Measurements from ENCODE around the gene PLPP3. TPM values are rescaled to one million over a fixed set of nuclear protein-coding genes. Genes with fewer than 3 reads are reported as not detected.

PLPP3 gene
- total and polyA plus RNA-seq, 2 of the 8 experiments (the other 6 are each of a cell fraction or from before 2014, with no cell fraction given), result 33.2 to 42.0 TPM

GRCh38 chr1:56507925-56508522, 71.3 kb downstream of the PLPP3 start:
- peaks cover 0 to 53% of the 10 kb centered on the region in 2 experiments; a peak in 3 of 4 replicates for H3K79me2 ChIP-seq (ENCODE audit: control insufficient read depth in 1 of 2, insufficient read depth in 2 of 2, low read length in 2 of 2)
- 62% methylated on average over 3 of the region's 3 CpGs; no CpG with 5 or more reads in 1 of the 2 experiments for WGBS, 2 experiments (ENCODE audit: extremely low coverage in 1 of 2, insufficient coverage in 1 of 2, insufficient read length in 1 of 2, insufficient replicate concordance in 2 of 2, low coverage in 1 of 2, low lambda C conversion rate in 2 of 2, missing lambda C conversion rate in 1 of 2)
- no peak overlapping the region for H3K56ac ChIP-seq (replicated peaks; ENCODE audit: insufficient read length, low read depth, low read length)
- no peak overlapping the region for H2AFZ ChIP-seq (ENCODE audit: low read length)
- H3K4me2 ChIP-seq (ENCODE audit: insufficient read depth in 1 of 2, low read depth in 2 of 2, low read length in 2 of 2), result no peak overlapping the region
- H3K23ac ChIP-seq (ENCODE audit: insufficient read length), result no peak overlapping the region
- no peaks in the 10 kb centered on the region for H3K9me3 ChIP-seq (ENCODE audit: insufficient read depth in 2 of 2, low read depth in 1 of 2, low read length in 1 of 2)
- peaks cover 6 to 9% of the 10 kb centered on the region in 2 experiments for H4K20me1 ChIP-seq (replicated peaks in 1 of 2; ENCODE audit: control insufficient read depth in 1 of 2, insufficient read depth in 2 of 2, low read length in 2 of 2)
- no peak overlapping the region for H4K8ac ChIP-seq (ENCODE audit: extremely low read depth, insufficient read depth, low read length)
- no peak for TF ChIP-seq TAF1 (IDR thresholded peaks at IDR 0.05; ENCODE audit: low read depth, low read length)
- TF ChIP-seq SIX5 (IDR thresholded peaks at IDR 0.05; ENCODE audit: low read depth, low read length), result no peak
- TF ChIP-seq EGR1 (IDR thresholded peaks at IDR 0.05; ENCODE audit: borderline replicate concordance, low read depth, low read length), result no peak
- TF ChIP-seq JUN (IDR thresholded peaks at IDR 0.05; ENCODE audit: low read depth, low read length), result no peak
- TF ChIP-seq, protein P1, sequence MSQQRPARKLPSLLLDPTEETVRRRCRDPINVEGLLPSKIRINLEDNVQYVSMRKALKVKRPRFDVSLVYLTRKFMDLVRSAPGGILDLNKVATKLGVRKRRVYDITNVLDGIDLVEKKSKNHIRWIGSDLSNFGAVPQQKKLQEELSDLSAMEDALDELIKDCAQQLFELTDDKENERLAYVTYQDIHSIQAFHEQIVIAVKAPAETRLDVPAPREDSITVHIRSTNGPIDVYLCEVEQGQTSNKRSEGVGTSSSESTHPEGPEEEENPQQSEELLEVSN (IDR thresholded peaks at IDR 0.05), result no peak
- H2BK120ac ChIP-seq (replicated peaks; ENCODE audit: low read depth, low read length), result no peak overlapping the region
- H4K91ac ChIP-seq (replicated peaks; ENCODE audit: insufficient read length, low read length), result no peak overlapping the region
- H3K4me3 ChIP-seq (ENCODE audit: extremely low read depth in 1 of 4, insufficient read depth in 2 of 4, low read depth in 3 of 4, low read length in 4 of 4), result no peak overlapping the region
- ChIA-PET POLR2A (ENCODE audit: partially characterized antibody) (no interaction called here), CTCF (ENCODE audit: partially characterized antibody) (interaction anchor here (1.0 to 2.3 kb wide), 7 partner anchors 11 to 77 kb away, joined by 3 to 10 read pairs (median 3); no protein-coding TSS in a partner anchor)
- no peaks in the 10 kb centered on the region for H3K27me3 ChIP-seq (replicated peaks in 1 of 4; ENCODE audit: control insufficient read depth in 3 of 4, extremely low read depth in 1 of 4, insufficient read depth in 3 of 4, low read length in 3 of 4)
- H3K79me1 ChIP-seq (ENCODE audit: low read depth, low read length), result peaks cover 5% of the 10 kb centered on the region
- DNase-seq (ENCODE audit: low read depth in 1 of 2, low spot score in 2 of 2) (no peak), FAIRE-seq (no peak)
- H4K5ac ChIP-seq (ENCODE audit: insufficient read length, low read depth, low read length), result no peak overlapping the region
- no peak overlapping the region for H2AK5ac ChIP-seq (ENCODE audit: low read depth, low read length)
- no peak overlapping the region for H3K18ac ChIP-seq (ENCODE audit: extremely low read depth, low read length)
- no peak overlapping the region for H2BK20ac ChIP-seq (ENCODE audit: low read length)
- H3K9ac ChIP-seq (replicated peaks in 1 of 4; ENCODE audit: extremely low read depth in 1 of 4, low read depth in 3 of 4, low read length in 3 of 4), result no peak overlapping the region
- H2BK12ac ChIP-seq (ENCODE audit: low read depth, low read length), result no peak overlapping the region
- no peak overlapping the region for H2BK15ac ChIP-seq (ENCODE audit: low read length)
- peaks cover 20 to 98% (median 59%) of the 10 kb centered on the region in 4 experiments for H3K36me3 ChIP-seq (ENCODE audit: control insufficient read depth in 2 of 4, insufficient read depth in 4 of 4, low read length in 3 of 4)
- H3K4ac ChIP-seq (replicated peaks; ENCODE audit: insufficient read length, low read depth, low read length), result no peak overlapping the region
- no peak overlapping the region for H3K14ac ChIP-seq (ENCODE audit: insufficient read length)
- H3K27ac ChIP-seq (ENCODE audit: low read depth, low read length), result no peak overlapping the region
- H3K4me1 ChIP-seq (replicated peaks in 1 of 4; ENCODE audit: control insufficient read depth in 3 of 4, insufficient read depth in 4 of 4, low read length in 3 of 4), result peaks cover 4 to 19% (median 15%) of the 10 kb centered on the region in 4 experiments
- no peaks in the 10 kb centered on the region for H3K23me2 ChIP-seq (ENCODE audit: low read depth, low read length)
- no peak overlapping the region for H2BK5ac ChIP-seq (ENCODE audit: low read depth, low read length)

All from H1 (cell line).